ENCODE measurements around the gene SHISAL1. TPM values are rescaled to one million over a fixed set of nuclear protein-coding genes. Genes with fewer than 3 reads are reported as not detected.

The SHISAL1 gene
- total RNA-seq, 1 donor from 2014 or later: 2.8 TPM

- no peaks in the 10 kb centered on the region for H3K36me3 Mint-ChIP-seq
- no peak overlapping the region for H3K4me3 Mint-ChIP-seq
- no peak for DNase-seq (ENCODE audit: extremely low spot score, unreplicated experiment)
- H3K27ac Mint-ChIP-seq: no peak overlapping the region
- H3K4me1 Mint-ChIP-seq (ENCODE audit: unreplicated experiment): peaks cover 15% of the 10 kb centered on the region
- H3K27me3 Mint-ChIP-seq: peaks cover 1% of the 10 kb centered on the region
- H3K9me3 Mint-ChIP-seq: no peaks in the 10 kb centered on the region
- no peak for TF ChIP-seq CTCF (conservative IDR thresholded peaks at IDR 0.05)
Observed at GRCh38 chr22:44348971-44349560, 36.3 kb upstream of the SHISAL1 start.

- TF ChIP-seq CTCF (conservative IDR thresholded peaks at IDR 0.05): no peak
- no peak overlapping the region for H3K27ac Mint-ChIP-seq
- H3K4me1 Mint-ChIP-seq (ENCODE audit: unreplicated experiment): peaks cover 15% of the 10 kb centered on the region
- H3K9me3 Mint-ChIP-seq: no peaks in the 10 kb centered on the region
- H3K4me3 Mint-ChIP-seq: no peak overlapping the region
- no peaks in the 10 kb centered on the region for H3K27me3 Mint-ChIP-seq
- DNase-seq (ENCODE audit: extremely low spot score, unreplicated experiment): no peak
- H3K36me3 Mint-ChIP-seq: no peaks in the 10 kb centered on the region
Observed at GRCh38 chr22:44347549-44347948, 34.8 kb upstream of the SHISAL1 start.

- Mint-ChIP-seq H3K4me1 (ENCODE audit: unreplicated experiment) (peaks cover 13% of the 10 kb centered on the region), H3K36me3 (no peaks in the 10 kb centered on the region), H3K27ac (no peak overlapping the region), H3K27me3 (no peaks in the 10 kb centered on the region), H3K4me3 (no peak overlapping the region), H3K9me3 (no peaks in the 10 kb centered on the region)
- DNase-seq (ENCODE audit: extremely low spot score, unreplicated experiment): no peak
- no peak for TF ChIP-seq CTCF (conservative IDR thresholded peaks at IDR 0.05)
Observed at GRCh38 chr22:44347080-44347479, 34.3 kb upstream of the SHISAL1 start.

GRCh38 chr22:44345872-44346271, 33.1 kb upstream of the SHISAL1 start:
- no peaks in the 10 kb centered on the region for H3K27me3 Mint-ChIP-seq
- no peak overlapping the region for H3K27ac Mint-ChIP-seq
- no peak for DNase-seq (ENCODE audit: extremely low spot score, unreplicated experiment)
- H3K4me3 Mint-ChIP-seq: no peak overlapping the region
- H3K4me1 Mint-ChIP-seq (ENCODE audit: unreplicated experiment): peaks cover 6% of the 10 kb centered on the region
- no peak for TF ChIP-seq CTCF (conservative IDR thresholded peaks at IDR 0.05)
- no peaks in the 10 kb centered on the region for H3K9me3 Mint-ChIP-seq
- H3K36me3 Mint-ChIP-seq: no peaks in the 10 kb centered on the region

GRCh38 chr22:44344407-44344806, 31.7 kb upstream of the SHISAL1 start:
- H3K9me3 Mint-ChIP-seq: no peaks in the 10 kb centered on the region
- no peak for DNase-seq (ENCODE audit: extremely low spot score, unreplicated experiment)
- H3K27me3 Mint-ChIP-seq: no peaks in the 10 kb centered on the region
- H3K4me3 Mint-ChIP-seq: no peak overlapping the region
- TF ChIP-seq CTCF (conservative IDR thresholded peaks at IDR 0.05): no peak
- peaks cover 1% of the 10 kb centered on the region for H3K4me1 Mint-ChIP-seq (ENCODE audit: unreplicated experiment)
- no peaks in the 10 kb centered on the region for H3K36me3 Mint-ChIP-seq
- no peak overlapping the region for H3K27ac Mint-ChIP-seq
